CD4-positive, alpha-beta T cell treated with Interleukin-21 for 1 hour (primary cell): Measurements from ENCODE around the gene AFG1L.
"Not testable (repeated sequence)": the region's sequence is repeated elsewhere in the genome, so short reads cannot be mapped to it uniquely, and the experiment has no call there.

Source experiments
- DNase-seq: peaks from one replicate; pipeline ENCODE4 v3.0.0-alpha.2; 2020

The AFG1L gene

DNA sequence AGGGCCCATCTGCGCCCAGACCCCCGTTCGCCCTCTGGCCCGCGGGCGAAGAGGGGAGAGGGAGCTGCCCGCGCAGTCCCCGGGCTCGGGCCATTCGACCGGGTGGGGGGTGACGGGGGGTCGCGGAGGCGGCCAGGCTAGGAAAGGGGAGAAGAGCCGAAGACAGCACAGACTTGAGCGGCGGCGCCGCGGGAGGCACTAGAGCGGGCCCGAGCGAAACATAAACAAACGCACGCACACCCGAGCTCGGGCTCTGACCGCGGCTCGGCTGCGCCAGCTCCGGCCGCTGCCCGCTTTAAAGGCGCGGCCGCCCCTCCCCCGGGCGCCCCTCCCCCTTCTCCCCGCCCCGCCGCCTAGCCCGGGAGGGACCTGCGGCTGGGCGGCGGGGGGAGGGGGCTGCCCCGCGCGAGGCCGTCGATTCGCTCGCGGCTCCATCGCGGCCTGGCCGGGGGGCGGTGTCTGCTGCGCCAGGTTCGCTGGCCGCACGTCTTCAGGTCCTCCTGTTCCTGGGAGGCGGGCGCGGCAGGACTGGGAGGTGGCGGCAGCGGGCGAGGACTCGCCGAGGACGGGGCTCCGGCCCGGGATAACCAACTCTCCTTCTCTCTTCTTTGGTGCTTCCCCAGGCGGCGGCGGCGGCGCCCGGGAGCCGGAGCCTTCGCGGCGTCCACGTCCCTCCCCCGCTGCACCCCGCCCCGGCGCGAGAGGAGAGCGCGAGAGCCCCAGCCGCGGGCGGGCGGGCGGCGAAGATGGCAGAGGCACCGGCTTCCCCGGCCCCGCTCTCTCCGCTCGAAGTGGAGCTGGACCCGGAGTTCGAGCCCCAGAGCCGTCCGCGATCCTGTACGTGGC is 265.8 kb downstream of the AFG1L start, which contains the start of gene FOXO3:
Gene FOXO3, plus strand, starts transcription at position 455 of the 846 bp plus-strand sequence. Its CDS starts 292 bp downstream, at position 747.
- peak; percentile 82 for DNase-seq

DNA sequence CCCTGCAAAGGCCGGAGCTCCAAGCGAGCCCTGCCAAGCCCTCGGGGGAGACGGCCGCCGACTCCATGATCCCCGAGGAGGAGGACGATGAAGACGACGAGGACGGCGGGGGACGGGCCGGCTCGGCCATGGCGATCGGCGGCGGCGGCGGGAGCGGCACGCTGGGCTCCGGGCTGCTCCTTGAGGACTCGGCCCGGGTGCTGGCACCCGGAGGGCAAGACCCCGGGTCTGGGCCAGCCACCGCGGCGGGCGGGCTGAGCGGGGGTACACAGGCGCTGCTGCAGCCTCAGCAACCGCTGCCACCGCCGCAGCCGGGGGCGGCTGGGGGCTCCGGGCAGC is 266.4 kb downstream of the AFG1L start:
- DNase-seq: not testable (repeated sequence)

- DNase-seq: no peak
These were observed 267.1 kb downstream of the AFG1L start for GRCh38 chr6:108561742-108562502.

GRCh38 chr6:108562503-108562993 is 267.7 kb downstream of the AFG1L start:
- no peak for DNase-seq

DNA sequence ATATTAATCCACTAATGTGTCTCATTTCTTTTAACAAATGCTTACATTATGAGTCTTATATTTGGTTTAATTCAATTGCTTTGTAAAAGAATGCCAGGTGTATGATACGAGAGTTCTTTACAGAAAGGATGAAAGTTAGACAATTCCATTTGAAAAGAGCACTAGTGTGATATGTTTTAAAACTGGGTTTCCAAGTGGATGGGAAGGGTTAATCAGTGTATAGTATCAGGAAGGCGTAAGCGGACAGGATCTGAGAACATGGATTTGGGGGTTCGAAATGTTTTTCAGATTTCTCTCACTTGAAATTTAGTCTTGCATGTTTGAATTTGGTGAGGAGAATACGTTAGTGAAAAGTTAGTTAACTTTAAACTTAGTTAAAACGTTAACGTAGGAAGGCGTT is 268.4 kb downstream of the AFG1L start:
- no peak for DNase-seq

DNA sequence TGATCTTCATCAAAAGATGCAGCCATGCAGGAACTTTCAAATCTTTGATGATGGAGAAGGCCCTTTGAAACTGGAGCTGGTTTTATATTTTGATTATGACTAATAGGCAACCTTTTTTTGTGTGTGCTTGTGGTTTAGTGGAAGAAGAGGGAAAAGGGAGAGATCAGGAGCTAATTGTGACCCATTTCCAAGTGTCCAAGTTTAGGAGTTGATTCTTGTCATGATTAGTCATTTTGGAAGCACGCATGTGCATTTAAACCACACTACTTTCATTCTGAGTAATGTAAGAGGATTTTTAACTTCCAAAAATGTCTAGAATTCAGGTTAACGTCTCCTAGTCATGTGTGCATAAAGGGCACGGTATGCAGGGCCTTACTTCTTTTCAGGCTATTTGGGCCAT is 269.3 kb downstream of the AFG1L start:
- no peak for DNase-seq

DNA sequence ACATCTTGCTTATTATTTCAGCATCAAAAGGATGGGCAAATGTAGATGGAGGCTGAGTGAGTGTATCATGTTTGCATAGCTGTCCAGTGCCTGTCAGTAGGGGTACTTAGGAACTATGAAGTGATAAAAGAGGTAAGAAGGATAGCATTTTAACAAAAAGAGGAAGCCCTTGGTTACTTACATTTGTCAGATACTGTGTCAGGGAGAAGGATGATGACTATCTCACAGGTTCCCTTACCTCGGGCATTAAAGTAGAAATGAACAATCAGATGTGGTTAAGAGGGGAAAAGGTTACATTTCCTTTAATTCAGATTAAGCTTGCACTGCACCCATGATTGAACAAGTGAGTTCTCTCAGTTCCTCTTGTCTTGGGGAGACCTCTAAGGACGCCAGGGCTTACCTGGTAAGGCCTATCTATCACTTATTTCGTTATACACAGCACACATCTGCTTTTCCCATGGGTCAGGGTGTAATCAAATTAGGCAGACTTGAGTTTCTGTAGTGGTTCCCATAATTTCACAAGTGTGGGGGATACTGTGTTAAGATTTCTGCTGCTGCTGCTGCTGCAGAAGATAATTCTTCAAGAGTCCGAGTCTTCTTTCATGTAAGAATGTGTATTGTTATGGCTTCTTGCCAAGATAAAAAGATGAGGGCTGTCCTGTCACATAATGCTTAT is 270.4 kb downstream of the AFG1L start:
- peak; percentile 68 for DNase-seq

- DNase-seq: peak; percentile 36
These were observed 271.0 kb downstream of the AFG1L start for GRCh38 chr6:108565893-108566292.

GRCh38 chr6:108566406-108566805 is 271.6 kb downstream of the AFG1L start:
- no peak for DNase-seq

DNA sequence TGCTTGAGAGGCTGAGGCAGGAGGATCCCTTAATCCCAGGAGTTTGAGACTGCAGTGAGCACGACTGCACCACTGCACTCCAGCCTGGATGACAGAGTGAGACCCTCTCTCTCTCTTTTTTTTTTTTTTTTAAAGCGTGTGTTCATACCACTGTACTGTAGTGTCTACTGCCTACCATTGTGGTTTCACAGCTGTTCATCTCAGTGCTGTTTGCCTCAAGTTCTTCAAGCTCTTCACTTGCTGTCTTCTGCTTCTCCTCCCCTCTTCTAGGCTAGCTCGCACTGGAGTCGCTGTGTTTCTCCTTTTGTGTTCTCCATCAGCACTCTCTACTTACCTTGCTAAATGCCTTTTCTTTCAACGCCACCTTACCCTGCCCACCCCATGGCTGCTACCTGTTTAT is 273.2 kb downstream of the AFG1L start:
- no peak for DNase-seq

- no peak for DNase-seq
These were observed 273.9 kb downstream of the AFG1L start for GRCh38 chr6:108568551-108569305.

DNA sequence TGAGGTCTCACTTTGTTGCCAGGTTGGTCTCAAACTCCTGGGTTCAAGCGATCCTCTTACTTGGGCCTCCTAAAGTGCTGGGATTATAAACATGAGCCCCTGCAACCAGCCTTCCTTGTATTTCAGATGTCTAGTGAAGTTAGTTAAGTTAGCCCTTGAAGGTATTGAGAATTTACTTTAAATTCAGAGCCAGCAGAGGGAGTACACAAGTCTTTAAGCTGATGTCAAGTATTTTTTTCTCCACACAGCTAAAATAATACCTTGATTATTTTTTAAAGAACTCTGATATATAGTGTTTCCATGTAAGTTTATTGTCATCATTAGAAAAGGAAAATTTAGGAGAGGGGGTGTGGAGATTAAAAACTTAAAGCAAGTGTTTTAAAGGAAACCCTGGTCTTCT is 275.7 kb downstream of the AFG1L start:
- no peak for DNase-seq

DNA sequence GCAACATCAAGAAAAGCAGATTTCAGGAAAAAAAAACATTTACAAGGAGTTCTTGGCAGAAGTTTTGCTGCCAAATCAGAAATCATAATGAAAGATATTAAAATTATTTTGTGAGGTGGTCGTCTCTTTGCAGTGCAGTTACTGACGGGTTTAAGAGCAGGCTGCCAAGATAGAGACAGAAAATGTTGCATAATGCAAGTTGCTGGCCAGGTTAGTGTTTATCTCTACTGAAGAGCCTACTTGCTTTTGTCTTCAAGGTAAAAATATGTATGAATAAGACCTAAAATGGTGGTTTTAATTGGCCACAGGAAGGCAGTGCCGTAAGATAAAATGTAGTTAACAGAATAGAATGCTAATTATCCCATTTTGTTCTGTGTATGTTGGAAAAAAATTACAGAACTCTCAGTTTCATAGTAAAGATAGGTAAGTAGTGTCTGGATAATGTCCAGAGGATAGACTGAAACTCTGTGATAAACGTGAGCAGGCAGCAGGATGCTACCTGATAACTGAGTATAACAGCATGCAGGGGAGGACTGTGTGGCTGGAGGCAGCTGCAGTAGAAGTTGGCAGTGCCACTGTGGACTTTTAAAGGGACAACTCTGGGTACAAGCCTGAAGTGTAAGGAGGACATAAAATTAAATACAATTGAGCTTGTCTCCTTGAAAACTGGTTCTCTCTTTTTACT is 279.7 kb downstream of the AFG1L start:
- no peak for DNase-seq
